Prostate gland (tissue), 2 donors: Measurements from ENCODE around the gene CRYGB.

Experiments used
- CTCF ChIP-seq, 4 experiments: fragments of 200-600 bp in 2 of 4; fragments of 450-650 bp in 2 of 4; sonication (generic) in 2 of 4; IDR thresholded peaks; 1 replicate in 3 of 4; 2 replicates in 1 of 4; pipeline ENCODE4 v1.5.1; 2016 to 2019; ENCODE audit warnings: antibody characterized with exemption in 4 of 4, mild to moderate bottlenecking in 2 of 4, moderate library complexity in 2 of 4
- POLR2AphosphoS5 ChIP-seq: sonication (generic); formaldehyde crosslinking; IDR thresholded peaks from one replicate; pipeline ENCODE4 v1.6.1; 2017; ENCODE audit warnings: antibody characterized with exemption

- TF ChIP-seq CTCF (IDR thresholded peaks at IDR 0.05) (no peak), POLR2AphosphoS5 (no peak)
Measured at GRCh38 chr2:208096080-208096479, 49.9 kb downstream of the CRYGB start.
